Ectodermal cell (in vitro differentiated cells): ENCODE results near the gene WBP1.
"Not testable (repeated sequence)": the region's sequence is repeated elsewhere in the genome, so short reads cannot be mapped to it uniquely, and the experiment has no call there.

ENCODE experiments used
- H3K27ac ChIP-seq: 2 replicates; pipeline ENCODE4 v1.7.0; 2013; ENCODE audit warnings: mild to moderate bottlenecking, low read depth, low read length; ENCODE audit not compliant: insufficient read depth, poor library complexity, severe bottlenecking
- H3K27me3 ChIP-seq: 2 replicates; pipeline ENCODE4 v1.7.0; 2013; ENCODE audit warnings: mild to moderate bottlenecking, low read length; ENCODE audit not compliant: insufficient read depth, control insufficient read depth, poor library complexity, severe bottlenecking
- H3K36me3 ChIP-seq: one replicate; pipeline ENCODE4 v1.7.0; 2013; ENCODE audit warnings: low read length; ENCODE audit not compliant: control insufficient read depth, insufficient read depth
- H3K4me1 ChIP-seq: one replicate; pipeline ENCODE4 v1.7.0; 2013; ENCODE audit warnings: low read length; ENCODE audit not compliant: control insufficient read depth, insufficient read depth
- H3K4me3 ChIP-seq: 2 replicates; pipeline ENCODE4 v1.7.0; 2013; ENCODE audit warnings: low read depth, low read length, control low read depth; ENCODE audit not compliant: insufficient read depth
- H3K9me3 ChIP-seq: 2 replicates; pipeline ENCODE4 v1.7.0; 2013; ENCODE audit warnings: mild to moderate bottlenecking, low read length, moderate library complexity; ENCODE audit not compliant: control insufficient read depth
- WGBS, 2 experiments: methylation state at CpG; one replicate each; pipeline ENCODE4 v1.1.7; 2013; ENCODE audit warnings: missing lambda C conversion rate in 2 of 2; 5-methylcytosine and 5-hydroxymethylcytosine counted together

The WBP1 gene

GRCh38 chr2:74440378-74441169 lies 17.7 kb upstream of the WBP1 start:
- 0 to 1% methylated on average over 45 of the region's 45 CpGs for WGBS, 2 experiments
- no peaks in the 10 kb centered on the region for H3K36me3 ChIP-seq
- H3K27me3 ChIP-seq: peaks cover 34% of the 10 kb centered on the region
- H3K4me3 ChIP-seq: peak overlapping the region; percentile 64
- no peaks in the 10 kb centered on the region for H3K9me3 ChIP-seq
- H3K4me1 ChIP-seq: peaks cover 27% of the 10 kb centered on the region
- H3K27ac ChIP-seq: peak overlapping the region; percentile 97

GRCh38 chr2:74441170-74441689 lies 17.0 kb upstream of the WBP1 start:
- peaks cover 27% of the 10 kb centered on the region for H3K4me1 ChIP-seq
- peak overlapping the region; percentile 97 for H3K27ac ChIP-seq
- WGBS, 2 experiments: 0 to 1% methylated on average over 33 of the region's 33 CpGs
- H3K9me3 ChIP-seq: no peaks in the 10 kb centered on the region
- no peaks in the 10 kb centered on the region for H3K36me3 ChIP-seq
- peak overlapping the region; percentile 64 for H3K4me3 ChIP-seq
- peaks cover 34% of the 10 kb centered on the region for H3K27me3 ChIP-seq

GRCh38 chr2:74441690-74442482 lies 16.4 kb upstream of the WBP1 start, which contains the start of gene RTKN:
RTKN (minus strand) TSS chr2:74441937; CDS start chr2:74441816, 121 bp downstream.
- H3K27ac ChIP-seq: peak within 1 kb of the TSS; percentile 97
- H3K4me1 ChIP-seq: peaks cover 27% of the 10 kb centered on the region
- H3K27me3 ChIP-seq: peaks cover 34% of the 10 kb centered on the region
- H3K4me3 ChIP-seq: peak within 1 kb of the TSS; percentile 64
- no peaks in the 10 kb centered on the region for H3K36me3 ChIP-seq
- no peaks in the 10 kb centered on the region for H3K9me3 ChIP-seq
- 0 to 1% methylated on average over 75 of the region's 75 CpGs for WGBS, 2 experiments

GRCh38 chr2:74442483-74443297 lies 15.5 kb upstream of the WBP1 start:
- H3K27ac ChIP-seq, H3K9me3 ChIP-seq, H3K36me3 ChIP-seq: not testable (repeated sequence)
- peaks cover 34% of the 10 kb centered on the region for H3K27me3 ChIP-seq
- H3K4me1 ChIP-seq: peaks cover 27% of the 10 kb centered on the region
- 80 to 84% methylated on average over 16 of the region's 16 CpGs for WGBS, 2 experiments
- H3K4me3 ChIP-seq: peak overlapping the region; percentile 64

- H3K27me3 ChIP-seq: peaks cover 34% of the 10 kb centered on the region
- no peaks in the 10 kb centered on the region for H3K9me3 ChIP-seq
- 82 to 86% methylated on average over 4 of the region's 5 CpGs for WGBS, 2 experiments
- peaks cover 11% of the 10 kb centered on the region for H3K4me1 ChIP-seq
- no peak overlapping the region for H3K27ac ChIP-seq
- H3K4me3 ChIP-seq: no peak overlapping the region
- H3K36me3 ChIP-seq: no peaks in the 10 kb centered on the region
These were observed 13.5 kb upstream of the WBP1 start for GRCh38 chr2:74444498-74445318.

- Histone ChIP-seq H3K4me1 (peaks cover 2% of the 10 kb centered on the region), H3K36me3 (no peaks in the 10 kb centered on the region)
- 90 to 91% methylated on average over 2 to 5 of the region's 5 CpGs for WGBS, 2 experiments
These were observed 10.8 kb upstream of the WBP1 start for GRCh38 chr2:74447230-74447999.

GRCh38 chr2:74448771-74449170 lies 9.5 kb upstream of the WBP1 start:
- Histone ChIP-seq H3K4me1 (no peaks in the 10 kb centered on the region), H3K27ac (no peak overlapping the region), H3K27me3 (peaks cover 12% of the 10 kb centered on the region), H3K9me3 (no peaks in the 10 kb centered on the region), H3K36me3 (no peaks in the 10 kb centered on the region), H3K4me3 (no peak overlapping the region)
- whole genome bisulfite sequencing, 2 experiments: 91% methylated on average over 2 of the region's 2 CpGs

More at GRCh38 chr2:74447230-74447999, 10.8 kb upstream of the WBP1 start:
- no peak overlapping the region for H3K27ac ChIP-seq
- peaks cover 18% of the 10 kb centered on the region for H3K27me3 ChIP-seq
- H3K4me3 ChIP-seq: no peak overlapping the region
- no peaks in the 10 kb centered on the region for H3K9me3 ChIP-seq

- no peaks in the 10 kb centered on the region for H3K36me3 ChIP-seq
- no peak overlapping the region for H3K4me3 ChIP-seq
- peaks cover 1% of the 10 kb centered on the region for H3K4me1 ChIP-seq
- no peak overlapping the region for H3K27ac ChIP-seq
- no peaks in the 10 kb centered on the region for H3K27me3 ChIP-seq
- WGBS, 2 experiments: 82 to 83% methylated on average over 3 of the region's 3 CpGs
- H3K9me3 ChIP-seq: no peaks in the 10 kb centered on the region
These were observed 7.6 kb upstream of the WBP1 start for GRCh38 chr2:74450570-74451190.
